GDM1 (cell line): Measurements from ENCODE around the gene NR3C1.

Experiments used
- DNase-seq: peaks from one replicate; lab custom pipeline; 2025; lab: John Stamatoyannopoulos, UW

NR3C1 gene

GRCh38 chr5:143426437-143426991, 23.0 kb upstream of the NR3C1 start:
- DNase-seq, result no peak

GRCh38 chr5:143425835-143426234, 22.3 kb upstream of the NR3C1 start:
- no peak for DNase-seq

GRCh38 chr5:143418140-143418866, 14.8 kb upstream of the NR3C1 start:
- no peak for DNase-seq

GRCh38 chr5:143417503-143418139, 14.1 kb upstream of the NR3C1 start:
- DNase-seq, result no peak

GRCh38 chr5:143416411-143416810, 12.9 kb upstream of the NR3C1 start:
- DNase-seq, result no peak

- DNase-seq, result no peak
Measured at GRCh38 chr5:143413958-143414669, 10.6 kb upstream of the NR3C1 start.

- no peak for DNase-seq
Measured at GRCh38 chr5:143412661-143413342, 9.3 kb upstream of the NR3C1 start.

- DNase-seq, result no peak
Measured at GRCh38 chr5:143409926-143410325, 6.4 kb upstream of the NR3C1 start.

GRCh38 chr5:143406408-143406807, 2.9 kb upstream of the NR3C1 start:
- DNase-seq, result no peak

GRCh38 chr5:143405849-143406098, 2.3 kb upstream of the NR3C1 start:
- DNase-seq, result no peak

GRCh38 chr5:143405063-143405848, 1.8 kb upstream of the NR3C1 start:
- peak; percentile 69 for DNase-seq

GRCh38 chr5:143404416-143405062, 1.1 kb upstream of the NR3C1 start:
- DNase-seq, result peak; percentile 77

- DNase-seq, result no peak
Measured at GRCh38 chr5:143403334-143403592, 223 bp downstream of the NR3C1 start.

- peak; percentile 18 for DNase-seq
Measured at GRCh38 chr5:143402553-143403333, 743 bp downstream of the NR3C1 start.

GRCh38 chr5:143402017-143402552, 1.4 kb downstream of the NR3C1 start:
- DNase-seq, result no peak

- DNase-seq, result no peak
Measured at GRCh38 chr5:143401227-143402016, 2.1 kb downstream of the NR3C1 start.

- no peak for DNase-seq
Measured at GRCh38 chr5:143400541-143401226, 2.8 kb downstream of the NR3C1 start.

GRCh38 chr5:143399616-143400540, 3.6 kb downstream of the NR3C1 start:
- DNase-seq, result no peak
